ENCODE data around the gene LYRM4.

Gene LYRM4

DNA sequence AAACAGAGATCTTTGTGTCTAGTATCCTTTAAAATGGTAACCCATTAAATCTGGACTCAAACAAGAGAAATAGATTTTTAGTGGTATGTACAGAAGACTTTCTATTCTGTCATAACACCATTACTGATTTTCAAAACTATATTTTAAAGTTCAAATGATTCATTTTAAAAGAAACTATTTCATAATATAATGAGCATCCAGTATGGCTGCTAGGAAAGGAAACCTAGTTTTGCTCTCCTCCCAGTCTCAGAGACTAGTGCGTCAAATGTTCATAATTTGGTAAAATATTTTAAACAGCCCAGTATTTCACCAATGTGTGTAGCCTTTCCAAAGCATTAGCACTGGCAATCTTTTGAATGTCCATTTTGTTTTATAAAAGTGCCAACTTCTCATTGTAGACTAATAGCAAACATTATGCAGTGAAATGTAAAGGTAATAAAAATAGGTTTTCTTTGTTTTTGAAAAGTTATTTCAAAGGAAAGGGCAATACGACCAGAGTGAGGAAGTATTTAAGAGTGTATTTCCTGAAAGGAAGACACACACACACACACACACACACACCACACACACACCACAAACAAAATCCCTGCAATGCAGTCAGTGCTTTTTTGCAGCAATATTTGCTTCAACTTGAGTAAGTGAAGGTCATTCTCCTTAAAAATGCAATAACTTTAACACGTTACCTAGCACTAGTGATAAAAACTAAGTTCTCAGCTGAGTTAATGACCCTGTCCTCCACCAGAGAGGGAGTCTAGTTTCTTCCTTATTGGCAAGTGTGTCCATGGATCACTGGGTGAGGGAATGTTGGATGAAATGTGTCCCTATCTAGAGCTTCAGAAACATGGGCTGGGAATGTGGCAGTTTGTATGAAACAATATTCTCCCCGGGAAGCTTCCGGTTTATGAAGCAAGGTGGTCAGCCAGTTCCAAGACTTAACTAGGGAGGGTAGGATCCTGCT, 171.0 kb downstream of the LYRM4 start:
- no peak for DNase-seq

DNA sequence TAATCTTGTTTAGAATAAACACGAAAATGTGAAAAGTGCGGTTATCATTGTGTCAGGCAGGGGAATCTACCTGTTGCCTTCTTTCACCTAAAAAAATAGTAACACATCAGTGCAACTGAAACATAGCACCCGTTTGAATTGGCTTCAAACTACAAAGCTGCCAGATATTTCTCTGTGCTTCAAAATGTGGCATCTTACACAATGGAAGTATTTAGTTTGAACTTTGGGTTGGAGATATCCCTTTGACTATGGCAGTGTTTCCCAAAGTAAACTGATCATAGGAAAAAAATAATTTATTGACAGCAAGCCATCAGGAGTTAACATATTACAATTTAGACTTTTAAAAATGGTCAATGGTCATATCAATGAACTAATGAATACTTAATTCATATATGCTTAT, 172.0 kb downstream of the LYRM4 start:
- DNase-seq, result no peak

DNA sequence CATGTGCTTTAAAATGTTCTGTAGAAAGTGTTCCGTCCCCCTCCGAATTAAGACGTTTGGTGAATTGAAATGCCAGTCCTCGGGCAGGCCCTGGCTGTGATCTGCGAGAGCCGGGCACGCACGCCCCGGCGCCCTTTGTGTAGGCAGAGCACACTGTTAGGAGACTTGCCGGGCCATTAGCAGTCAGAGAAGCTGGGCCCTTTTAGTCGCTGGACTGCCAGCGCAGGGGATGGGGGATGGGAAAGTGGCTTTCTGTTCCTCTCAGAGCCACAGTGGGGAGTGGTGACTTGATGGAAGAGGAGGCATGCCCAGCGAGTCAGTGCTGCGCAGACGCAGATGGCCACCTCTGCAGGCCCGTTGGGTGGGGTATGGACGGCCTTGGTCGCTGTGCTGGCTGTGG, 173.4 kb downstream of the LYRM4 start:
- DNase-seq, result no peak

DNA sequence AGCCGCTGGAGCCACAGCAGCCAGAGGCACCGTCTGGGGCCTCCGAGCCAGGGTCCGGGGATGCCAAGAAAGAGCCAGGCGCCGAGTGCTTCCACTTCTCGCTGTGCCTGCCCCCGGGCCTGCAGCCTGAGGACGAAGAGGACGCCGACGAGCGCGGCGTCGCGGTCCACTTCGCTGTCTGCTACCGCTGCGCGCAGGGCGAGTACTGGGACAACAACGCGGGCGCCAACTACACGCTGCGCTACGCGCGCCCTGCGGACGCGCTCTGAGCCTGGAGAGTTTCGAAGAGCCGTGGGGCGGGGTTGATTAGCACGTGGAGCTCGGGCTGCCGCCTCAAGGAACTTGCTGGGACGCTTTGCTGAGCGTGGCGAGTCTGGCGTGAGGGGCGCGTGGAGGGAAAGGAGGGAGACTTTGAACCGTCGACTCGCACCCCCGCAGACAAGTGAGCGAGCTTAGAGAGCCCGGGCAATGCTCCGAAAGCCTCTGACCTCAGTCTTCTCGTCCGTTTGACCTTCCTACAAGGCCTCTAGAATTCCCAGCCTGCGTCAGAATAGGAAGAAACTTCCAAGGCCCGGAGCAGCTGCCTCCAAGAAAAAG, 174.4 kb downstream of the LYRM4 start:
- no peak for DNase-seq

DNA sequence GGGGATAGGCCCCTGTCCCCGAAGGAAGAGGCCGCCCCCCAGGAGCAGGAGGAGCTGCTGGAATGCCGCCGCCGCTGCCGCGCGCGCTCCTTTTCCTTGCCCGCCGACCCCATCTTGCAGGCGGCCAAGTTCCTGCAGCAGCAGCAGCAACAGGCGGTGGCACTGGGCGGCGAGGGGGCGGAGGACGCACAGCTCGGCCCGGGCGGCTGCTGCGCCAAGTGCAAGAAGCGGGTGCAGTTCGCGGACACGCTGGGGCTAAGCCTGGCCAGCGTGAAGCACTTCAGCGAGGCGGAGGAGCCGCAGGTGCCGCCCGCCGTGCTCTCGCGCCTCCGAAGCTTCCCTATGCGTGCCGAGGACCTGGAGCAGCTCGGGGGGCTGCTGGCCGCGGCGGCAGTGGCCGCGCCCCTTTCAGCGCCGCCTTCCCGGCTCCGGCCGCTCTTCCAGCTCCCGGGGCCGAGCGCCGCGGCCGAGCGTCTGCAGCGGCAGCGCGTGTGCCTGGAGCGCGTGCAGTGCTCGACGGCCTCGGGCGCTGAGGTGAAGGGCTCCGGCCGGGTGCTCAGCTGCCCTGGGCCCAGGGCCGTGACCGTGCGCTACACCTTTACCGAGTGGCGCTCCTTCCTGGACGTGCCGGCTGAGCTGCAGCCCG, 175.0 kb downstream of the LYRM4 start:
- no peak for DNase-seq

DNA sequence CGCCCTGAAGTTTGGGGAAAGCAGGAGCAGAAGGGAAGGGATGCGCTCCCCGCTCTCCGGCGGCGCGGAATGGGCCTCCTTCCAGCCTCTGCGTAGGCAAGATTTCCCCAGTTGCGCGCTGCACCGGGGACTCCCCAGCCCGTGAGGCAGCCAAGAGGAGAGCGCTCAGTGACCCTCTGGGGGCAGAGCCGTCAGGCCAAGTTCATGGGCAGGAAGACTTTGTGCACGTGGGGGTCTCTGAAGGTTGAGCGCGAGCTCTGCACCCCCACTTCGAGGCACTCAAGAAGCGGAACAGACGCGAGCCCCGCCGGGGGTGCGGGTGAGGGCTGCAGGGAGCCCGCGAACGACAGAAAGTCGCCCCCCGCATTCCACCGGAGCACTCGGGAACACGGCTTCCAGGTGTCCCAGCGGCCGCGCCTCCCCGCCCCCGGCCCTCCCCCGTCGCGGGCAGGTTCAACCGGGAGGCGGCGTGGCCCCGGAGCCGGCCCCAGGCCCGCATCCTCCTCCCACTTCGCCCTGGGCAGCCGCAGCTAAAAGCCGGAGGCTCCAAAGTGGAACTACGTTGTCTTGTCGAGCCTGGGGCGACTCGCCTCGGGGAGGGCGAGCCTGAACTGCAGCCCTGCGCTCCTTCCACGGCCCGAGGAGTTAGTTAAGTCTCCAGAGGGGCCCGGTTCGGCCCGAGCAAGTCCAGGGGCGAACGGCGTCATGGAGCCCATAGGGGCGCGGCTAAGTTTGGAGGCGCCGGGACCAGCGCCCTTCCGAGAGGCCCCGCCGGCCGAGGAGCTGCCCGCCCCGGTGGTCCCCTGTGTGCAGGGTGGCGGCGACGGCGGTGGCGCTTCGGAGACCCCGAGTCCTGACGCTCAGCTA, 175.7 kb downstream of the LYRM4 start, which contains the start of gene PPP1R3G:
TSS of gene PPP1R3G (plus strand) at position 561 of the 867 bp plus-strand sequence. CDS start at position 706, 145 bp downstream.
- DNase-seq, result no peak

DNA sequence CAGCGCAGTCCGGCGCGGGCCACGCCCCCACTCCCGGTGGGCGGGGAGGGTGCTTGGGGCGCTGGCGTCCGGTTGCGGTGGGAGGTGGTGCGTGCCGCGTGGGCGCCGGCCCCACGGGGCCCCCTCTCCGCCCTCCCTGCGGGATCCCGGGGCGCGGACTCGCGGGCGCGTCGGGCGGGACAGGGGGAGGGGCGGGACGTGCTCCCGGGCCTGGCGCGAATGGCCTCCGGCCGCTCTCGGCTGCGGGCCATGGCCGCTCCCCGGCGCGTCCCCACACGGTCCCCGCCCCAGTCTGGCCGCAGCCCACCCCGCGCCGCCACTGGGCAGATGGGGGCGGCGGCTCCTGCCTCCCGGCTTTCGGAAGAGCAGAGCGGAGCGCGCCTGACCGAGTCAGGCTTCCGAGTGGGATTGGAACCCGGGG, 176.4 kb downstream of the LYRM4 start:
- DNase-seq, result no peak

DNA sequence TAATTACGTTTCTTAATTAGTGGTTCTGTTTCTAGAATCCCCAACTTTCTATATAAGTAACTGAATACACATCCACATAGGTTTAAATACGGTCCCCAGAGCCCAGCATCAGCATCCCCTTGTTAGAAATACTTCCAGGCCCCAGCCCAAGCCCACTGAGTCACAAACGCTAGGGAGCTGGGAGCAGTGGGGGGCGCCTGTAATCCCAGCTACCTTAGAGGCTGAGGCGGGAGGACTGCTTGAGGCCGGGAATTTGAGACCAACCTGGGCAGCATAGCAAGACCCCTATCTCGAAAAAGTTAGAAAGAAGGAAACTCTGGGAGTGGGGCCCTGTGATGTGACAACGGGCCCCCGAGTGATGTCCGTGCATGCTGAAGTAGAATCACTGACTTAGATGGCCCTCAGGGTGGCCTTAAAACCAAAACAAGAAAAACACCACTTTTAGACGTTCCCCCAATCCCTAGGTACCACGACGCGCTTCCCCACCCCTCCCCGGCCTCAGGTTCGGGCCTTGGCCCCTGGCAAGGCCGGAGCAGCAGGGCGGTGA, 176.9 kb downstream of the LYRM4 start:
- no peak for DNase-seq

DNA sequence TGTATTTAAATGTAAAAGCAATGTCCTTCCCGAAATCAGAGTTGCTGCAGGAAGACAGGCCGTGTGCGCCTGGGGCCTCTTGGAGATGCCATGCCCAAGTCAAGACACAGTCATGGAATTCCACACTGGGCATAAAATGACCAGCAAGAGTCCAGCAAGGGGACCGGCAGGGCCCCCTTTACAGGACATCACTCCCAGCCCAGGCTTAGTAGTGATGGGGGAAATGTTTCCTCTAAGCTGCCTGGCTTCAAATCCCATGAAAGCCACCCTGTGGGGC, 177.5 kb downstream of the LYRM4 start:
- no peak for DNase-seq

DNA sequence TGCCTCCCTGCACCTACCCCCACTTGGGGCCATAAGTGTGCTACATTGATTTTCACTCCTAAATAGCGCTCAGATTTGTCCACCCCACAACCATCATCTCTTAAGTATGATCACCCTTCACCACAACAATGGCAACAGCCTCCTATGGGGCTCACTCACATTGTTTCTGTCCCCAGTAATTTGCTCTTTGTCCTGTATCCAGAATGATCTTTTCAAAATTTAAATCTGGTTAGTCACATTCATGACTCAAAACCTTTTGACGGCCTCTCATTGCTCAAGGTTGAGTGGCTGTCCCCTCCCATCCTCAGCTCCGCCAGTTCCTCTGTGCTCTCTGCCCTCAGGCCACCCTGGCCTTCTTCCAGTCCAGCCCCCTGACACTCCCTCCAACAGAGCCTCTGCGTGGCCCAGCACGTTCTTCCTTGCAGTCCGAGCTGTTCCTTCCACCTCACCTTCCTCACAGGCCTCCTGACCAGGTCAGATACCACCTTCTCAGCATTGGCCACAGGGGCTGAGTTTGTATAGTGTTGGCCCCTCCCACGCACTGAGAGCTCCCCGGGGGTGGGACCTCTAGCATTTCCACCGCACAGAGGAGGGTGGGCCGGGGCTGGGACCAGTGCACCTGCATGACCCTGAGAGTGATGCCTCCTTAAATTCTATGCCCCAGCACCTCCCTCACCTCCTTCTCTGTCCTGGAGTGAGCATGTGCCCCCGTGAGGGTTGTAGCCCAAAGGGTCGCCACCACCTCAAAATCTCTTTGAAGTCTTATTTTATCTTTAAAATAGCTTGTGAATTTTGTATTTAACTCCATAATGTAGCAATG, 178.1 kb downstream of the LYRM4 start:
- DNase-seq, result no peak

DNA sequence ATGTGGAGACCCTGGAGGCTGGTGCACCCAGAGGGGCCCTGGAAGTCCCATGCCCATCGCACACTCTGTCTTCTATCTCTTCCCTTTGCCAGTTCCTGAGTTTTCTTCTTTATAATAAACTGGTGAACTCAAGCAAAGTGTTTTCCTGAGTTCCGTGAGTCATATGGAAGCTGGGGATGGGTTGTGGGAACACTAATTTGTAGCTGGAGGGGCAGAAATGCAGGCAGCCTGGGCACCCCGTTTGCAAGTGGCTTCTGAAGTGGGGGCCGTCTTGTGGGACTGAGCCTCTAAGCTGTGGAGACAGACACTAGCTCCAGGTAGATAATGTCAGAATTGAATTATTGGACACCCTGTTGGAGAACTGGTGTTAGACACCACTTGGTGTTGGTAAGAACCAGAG, 178.8 kb downstream of the LYRM4 start:
- DNase-seq, result no peak

DNA sequence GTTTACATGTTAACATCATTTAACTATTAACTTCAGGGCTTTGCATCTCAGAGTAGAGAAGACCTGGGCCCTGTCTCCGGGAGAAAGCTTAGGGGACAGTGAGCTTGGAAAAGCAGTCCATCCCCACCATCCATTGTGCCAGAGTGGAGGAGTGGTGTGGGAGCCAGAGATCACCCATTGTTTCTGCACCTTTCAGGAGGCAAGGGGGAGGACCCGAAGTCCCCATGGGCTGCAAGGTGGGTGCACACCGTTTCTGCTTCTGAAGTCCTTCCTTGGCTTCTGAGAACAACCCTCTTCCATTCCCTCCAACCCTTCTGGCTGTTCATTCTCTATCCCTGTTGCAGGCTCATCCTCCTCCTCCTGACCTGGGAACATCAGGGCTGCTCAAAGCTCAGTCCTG, 179.6 kb downstream of the LYRM4 start:
- DNase-seq, result no peak

DNA sequence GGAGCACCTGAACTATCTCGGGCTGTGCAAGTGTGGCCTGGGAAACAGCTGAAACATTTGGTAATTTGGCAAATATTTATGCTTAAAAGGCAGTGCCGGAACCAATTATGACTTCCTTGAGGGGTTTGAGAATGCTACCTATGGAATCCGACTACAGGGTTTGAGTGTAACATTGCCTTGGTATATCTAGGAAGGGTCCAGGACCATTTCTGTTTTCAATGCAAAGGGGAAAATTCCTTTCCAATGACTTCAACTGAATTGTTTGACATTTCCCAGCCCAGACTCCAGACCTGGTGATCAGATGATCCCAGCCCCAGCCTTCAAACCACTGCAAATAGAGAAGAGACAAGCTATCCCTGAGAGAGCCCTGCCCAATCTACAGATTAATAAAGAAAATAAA, 180.2 kb downstream of the LYRM4 start:
- no peak for DNase-seq

DNA sequence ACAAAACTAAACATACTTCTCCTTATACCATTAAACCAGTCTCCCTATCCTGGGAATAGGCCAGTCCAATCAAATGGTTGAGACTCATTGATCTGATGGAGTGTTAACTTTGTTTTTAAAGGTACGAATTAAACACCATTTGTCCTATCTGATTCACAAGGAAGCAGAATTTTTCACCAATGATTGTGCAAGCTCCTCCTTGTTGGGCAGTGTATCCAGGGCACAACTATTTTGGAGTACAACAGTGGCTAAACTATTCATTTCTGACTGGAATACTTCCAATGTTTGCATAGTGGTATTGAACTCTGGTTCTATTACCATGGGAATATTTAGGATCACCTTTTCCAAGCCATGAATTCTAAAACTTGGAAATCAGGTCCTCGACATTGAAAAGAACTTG, 181.1 kb downstream of the LYRM4 start:
- no peak for DNase-seq

DNA sequence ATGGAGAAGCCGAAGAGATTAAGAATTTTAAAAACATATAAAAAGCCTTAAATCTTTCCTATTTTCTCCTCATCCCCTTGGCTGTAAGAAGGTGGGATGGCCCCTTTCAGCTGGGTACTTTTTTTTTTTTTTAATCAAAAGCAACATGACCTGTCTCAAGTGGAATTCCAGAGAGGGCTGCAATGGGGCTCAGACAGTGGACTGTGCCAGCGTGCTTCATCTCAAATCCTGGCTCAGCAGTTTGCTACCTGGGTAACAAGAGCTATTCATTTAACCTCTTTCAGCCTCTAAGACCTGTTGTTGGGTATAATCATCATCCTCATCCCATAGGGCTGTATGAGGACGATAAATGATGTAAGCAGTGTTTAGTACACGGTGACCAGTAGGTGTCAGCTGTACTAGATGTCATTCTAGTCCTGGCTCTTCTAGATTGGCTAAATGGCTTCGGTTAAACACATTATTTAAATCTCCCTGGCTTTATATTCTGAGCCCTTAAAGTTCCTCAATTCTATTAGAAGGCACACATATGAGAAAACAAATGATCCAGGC, 182.6 kb downstream of the LYRM4 start:
- no peak for DNase-seq

DNA sequence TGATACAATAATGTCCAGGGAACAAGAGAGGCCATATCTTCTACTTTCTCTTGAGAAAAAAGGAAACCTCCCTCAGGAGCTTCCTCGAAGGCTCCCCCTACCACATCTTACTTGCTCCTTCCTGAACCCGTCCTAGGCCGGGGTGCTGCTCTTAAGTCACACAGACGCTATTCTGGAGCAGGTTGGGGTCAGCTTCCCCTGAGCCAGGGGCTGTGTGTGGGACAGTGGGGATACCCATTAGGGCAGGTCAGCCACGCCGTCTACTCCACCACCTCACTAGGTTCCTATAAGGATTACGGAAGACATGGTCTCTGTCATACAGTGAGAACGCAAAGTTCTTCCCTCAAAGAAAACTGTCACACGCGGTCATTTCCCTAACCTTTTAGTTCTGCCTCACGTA, 183.8 kb downstream of the LYRM4 start:
- DNase-seq, result no peak

DNA sequence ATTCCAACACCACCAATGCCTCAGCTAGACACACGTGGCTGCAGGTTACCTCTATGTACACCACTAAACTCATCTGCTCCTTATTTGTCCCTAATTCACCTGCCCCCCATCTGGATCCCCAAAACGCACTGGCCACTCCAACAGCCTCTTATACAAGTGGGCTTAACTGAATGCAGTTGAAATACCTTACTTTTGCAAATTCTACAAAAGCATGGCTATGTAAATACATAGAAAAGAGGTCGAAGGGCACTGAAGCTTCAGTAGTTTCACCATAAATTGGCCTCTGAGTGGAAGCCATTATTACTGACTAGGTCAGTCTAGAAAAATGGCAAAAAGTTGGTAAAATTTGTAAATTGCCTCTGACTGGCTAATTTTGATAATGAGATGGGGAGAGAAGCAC, 186.8 kb downstream of the LYRM4 start:
- no peak for DNase-seq

DNA sequence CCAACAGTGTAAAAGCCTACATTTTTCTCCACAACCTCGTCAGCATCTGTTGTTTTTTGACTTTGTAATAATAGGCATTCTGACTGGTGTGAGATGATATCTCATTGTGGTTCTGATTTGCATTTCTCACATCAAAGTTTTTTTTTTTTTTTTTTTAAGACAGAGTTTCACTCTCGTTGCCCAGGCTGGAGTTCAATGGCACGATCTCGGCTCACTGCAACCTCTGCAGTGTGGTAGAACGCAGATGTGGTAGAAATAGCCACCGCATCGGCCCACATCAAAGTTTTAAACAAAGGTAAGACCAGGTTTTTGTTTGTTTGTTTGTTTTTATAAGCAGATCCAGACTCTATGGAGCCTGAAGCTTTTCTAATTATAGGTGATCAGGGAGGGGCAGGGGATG, 188.3 kb downstream of the LYRM4 start:
- no peak for DNase-seq

DNA sequence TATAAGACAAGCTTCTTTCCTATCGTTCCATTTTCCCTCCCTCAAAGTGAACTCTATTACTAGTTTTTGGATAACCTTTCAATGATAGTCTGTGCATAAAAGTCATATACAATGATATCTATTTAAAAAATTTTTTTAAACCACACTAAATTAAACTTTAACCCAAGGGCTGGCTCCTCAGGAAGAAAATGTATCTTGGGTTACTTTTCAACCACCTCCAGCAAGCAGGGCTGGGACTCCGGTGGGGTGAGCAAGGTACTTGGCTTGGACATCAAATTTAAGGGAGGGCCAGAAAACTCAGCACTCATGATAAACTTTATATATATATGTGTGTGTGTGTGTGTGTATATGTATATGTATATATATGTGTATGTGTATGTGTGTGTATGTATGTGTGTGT, 189.5 kb downstream of the LYRM4 start:
- DNase-seq, result no peak

DNA sequence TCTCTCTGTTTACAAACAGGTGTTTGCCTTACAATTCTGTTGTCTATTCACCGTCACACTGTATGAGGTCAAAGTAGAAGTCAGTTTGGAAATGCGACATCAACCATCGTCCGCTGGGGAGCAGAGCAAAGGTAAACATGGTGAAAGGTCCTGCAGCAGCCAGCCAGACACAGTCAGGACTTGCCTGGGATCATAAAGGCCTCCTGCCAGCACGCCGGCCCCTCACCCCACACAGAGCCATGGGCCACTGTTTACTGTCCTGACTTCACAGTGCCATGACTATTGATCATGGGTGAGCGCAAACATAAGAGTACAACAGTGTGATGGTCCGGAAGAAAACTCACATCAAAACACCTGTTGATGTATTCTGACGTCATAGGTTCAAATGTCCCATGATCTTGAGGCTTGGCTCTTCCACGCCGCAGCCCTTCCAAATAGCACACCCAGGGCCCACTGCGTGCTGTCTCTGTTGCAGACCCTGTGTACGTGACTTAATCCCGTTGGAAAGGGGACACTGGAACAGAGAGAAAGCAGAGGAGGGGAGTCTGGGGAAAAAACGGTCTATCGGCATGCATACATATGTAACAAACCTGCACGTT, 192.5 kb downstream of the LYRM4 start:
- DNase-seq, result no peak

DNA sequence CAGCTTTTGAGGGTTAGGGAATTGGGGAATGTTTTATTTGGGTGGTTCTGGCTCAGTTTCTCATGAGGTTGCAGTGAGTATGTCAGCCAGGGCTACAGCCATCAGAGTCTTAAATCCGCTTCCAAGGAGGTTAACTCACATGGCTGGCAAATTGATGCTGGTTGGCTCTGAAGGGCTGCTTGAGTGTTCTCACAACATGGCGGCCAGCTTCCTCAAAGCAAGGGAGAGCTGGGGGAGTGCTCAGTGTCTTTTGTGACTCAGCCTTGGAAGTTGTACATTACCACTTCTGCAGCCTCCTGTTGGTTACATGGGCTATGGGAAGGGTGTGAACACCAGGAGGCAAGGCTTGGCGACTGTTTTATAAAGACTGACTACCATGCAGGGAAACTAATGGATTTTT, 193.4 kb downstream of the LYRM4 start:
- DNase-seq, result no peak
